BJ (cell line): ENCODE results near the gene EIF3CL. TPM values are rescaled to one million over a fixed set of nuclear protein-coding genes. Genes with fewer than 3 reads are reported as not detected.
"Not testable (repeated sequence)": the region's sequence is repeated elsewhere in the genome, so short reads cannot be mapped to it uniquely, and the experiment has no call there.

Experiments used
- CTCF ChIA-PET: fragments of 350-600 bp; formaldehyde crosslinking; extraction: SDS; loops from one replicate; lab custom pipeline; 2021; ENCODE audit warnings: antibody characterized with exemption, inconsistent platforms; lab: Yijun Ruan, JAX
- POLR2A ChIA-PET: fragments of 300-600 bp; sonication (Branson Sonifier 250); formaldehyde crosslinking; extraction: SDS; loops from one replicate; lab custom pipeline; 2021; ENCODE audit warnings: antibody characterized with exemption; lab: Charles Lee
- DNase-seq: peaks from one replicate; pipeline ENCODE4 v3.0.0-alpha.2; 2011; ENCODE audit warnings: low read depth
- H3K27me3 ChIP-seq: 2 replicates; pipeline ENCODE4 v1.6.0; 2011; ENCODE audit warnings: low read length; ENCODE audit not compliant: control insufficient read depth, insufficient read depth
- H3K36me3 ChIP-seq: 2 replicates; pipeline ENCODE4 v1.5.1; 2011; ENCODE audit warnings: low read length; ENCODE audit not compliant: control insufficient read depth, insufficient read depth
- H3K4me3 ChIP-seq: 2 replicates; pipeline ENCODE4 v1.5.1; 2011; ENCODE audit warnings: low read depth, mild to moderate bottlenecking, control low read depth, low read length
- polyA minus RNA-seq: library from RNA; depleted of rRNA, polyadenylated mRNA; stranded (reverse); fragments of >200 nt; gene quantifications from 2 replicates; pipeline ENCODE4 v1.2.3, GENCODE V29; 2011; rRNA and poly(A)+ RNA removed
- polyA plus RNA-seq: library from polyadenylated mRNA; depleted of rRNA; stranded (reverse); fragments of >200 nt; gene quantifications from 2 replicates; pipeline ENCODE4 v1.2.3, GENCODE V29; 2011; rRNA removed

Gene EIF3CL, protein sequence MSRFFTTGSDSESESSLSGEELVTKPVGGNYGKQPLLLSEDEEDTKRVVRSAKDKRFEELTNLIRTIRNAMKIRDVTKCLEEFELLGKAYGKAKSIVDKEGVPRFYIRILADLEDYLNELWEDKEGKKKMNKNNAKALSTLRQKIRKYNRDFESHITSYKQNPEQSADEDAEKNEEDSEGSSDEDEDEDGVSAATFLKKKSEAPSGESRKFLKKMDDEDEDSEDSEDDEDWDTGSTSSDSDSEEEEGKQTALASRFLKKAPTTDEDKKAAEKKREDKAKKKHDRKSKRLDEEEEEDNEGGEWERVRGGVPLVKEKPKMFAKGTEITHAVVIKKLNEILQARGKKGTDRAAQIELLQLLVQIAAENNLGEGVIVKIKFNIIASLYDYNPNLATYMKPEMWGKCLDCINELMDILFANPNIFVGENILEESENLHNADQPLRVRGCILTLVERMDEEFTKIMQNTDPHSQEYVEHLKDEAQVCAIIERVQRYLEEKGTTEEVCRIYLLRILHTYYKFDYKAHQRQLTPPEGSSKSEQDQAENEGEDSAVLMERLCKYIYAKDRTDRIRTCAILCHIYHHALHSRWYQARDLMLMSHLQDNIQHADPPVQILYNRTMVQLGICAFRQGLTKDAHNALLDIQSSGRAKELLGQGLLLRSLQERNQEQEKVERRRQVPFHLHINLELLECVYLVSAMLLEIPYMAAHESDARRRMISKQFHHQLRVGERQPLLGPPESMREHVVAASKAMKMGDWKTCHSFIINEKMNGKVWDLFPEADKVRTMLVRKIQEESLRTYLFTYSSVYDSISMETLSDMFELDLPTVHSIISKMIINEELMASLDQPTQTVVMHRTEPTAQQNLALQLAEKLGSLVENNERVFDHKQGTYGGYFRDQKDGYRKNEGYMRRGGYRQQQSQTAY
- polyA plus RNA-seq: 150 and 287 TPM in 2 replicates
- 130 and 204 TPM in 2 replicates for polyA minus RNA-seq

DNA sequence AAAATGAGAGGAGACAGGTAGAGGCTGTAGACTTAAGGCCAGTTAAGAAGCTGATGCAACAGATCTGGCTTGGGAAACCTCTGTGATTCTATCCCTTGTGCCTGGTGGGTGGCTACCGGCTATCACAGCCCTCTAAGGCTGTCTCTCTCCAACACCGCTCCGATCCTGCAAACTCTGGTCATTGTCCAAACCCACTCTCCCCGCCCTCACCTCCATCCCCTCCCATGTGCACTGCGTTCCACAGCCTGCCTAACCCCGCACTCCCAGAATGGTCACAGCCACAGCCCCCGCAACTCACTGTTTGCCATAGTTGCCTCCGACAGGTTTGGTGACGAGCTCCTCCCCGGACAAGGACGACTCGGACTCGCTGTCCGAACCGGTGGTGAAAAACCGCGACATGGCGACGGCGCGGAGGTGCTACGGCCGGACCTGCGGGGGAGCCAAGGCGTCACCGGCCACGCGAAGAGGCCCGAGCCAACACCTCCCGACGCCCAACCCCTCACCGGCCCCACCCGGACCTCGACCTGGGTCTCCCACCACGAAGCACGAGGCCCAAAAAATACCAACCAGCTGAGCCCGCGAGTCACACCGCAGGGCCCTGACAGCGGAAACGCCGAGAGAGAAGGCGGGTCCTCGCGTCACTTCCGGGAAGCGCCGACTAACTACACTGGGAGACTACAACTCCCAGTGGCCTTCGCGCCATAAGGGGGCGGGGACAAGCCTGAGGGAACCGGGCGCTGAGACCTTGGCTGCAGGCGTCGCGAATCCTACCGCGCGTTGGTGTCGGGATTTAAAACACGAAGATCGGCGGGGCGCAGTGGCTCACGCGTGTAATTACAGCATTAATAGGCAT, at the start of gene EIF3CL:
EIF3CL (minus strand) TSS at position 622 of the 853 bp plus-strand sequence; CDS start at position 399, 223 bp downstream.
- DNase-seq, POLR2A ChIA-PET, CTCF ChIA-PET, H3K27me3 ChIP-seq, H3K36me3 ChIP-seq: not testable (repeated sequence)
- H3K4me3 ChIP-seq: peak within 1 kb of the TSS; percentile 38

DNA sequence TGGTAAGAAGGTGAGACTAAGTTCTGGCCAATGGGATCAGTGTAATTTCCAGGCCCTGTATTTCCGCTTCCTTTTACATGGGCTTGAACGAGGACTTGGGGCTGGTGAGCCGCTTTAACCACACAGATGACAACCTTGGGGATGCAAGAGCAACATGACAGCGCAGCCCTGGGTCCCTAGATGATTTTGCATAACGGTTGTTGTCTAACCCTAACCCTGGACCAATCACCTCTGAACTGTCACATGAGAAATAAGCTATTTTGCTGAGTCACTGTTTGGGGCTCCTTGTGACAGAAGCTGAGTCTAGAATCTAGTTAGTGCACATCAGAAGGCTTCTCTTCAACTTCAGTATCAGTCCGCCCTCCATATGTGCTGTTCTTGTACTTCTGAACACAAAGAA, 43.4 kb upstream of the EIF3CL start:
- POLR2A ChIA-PET, H3K4me3 ChIP-seq, H3K27me3 ChIP-seq, DNase-seq, CTCF ChIA-PET, H3K36me3 ChIP-seq: not testable (repeated sequence)

DNA sequence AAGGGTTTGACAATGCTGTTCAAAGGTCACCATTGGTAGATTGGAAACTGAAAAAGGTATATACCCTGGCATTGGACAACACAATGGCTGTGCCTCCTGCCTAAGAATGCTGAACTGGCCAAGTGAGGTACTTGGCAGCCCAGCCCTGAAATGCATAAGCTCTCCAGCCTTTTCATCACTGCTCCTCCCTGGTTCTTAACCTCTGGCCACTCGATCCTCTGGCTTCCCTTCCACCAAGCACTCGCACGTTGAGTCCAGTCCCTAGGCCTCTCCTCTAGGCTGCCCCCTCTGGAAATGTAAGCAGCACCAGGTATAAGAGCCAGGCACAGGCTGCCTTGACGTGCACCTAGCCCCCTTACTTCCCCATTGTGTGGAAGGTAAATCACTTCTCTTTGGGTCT, 42.7 kb upstream of the EIF3CL start:
- H3K36me3 ChIP-seq, POLR2A ChIA-PET, CTCF ChIA-PET: not testable (repeated sequence)

DNA sequence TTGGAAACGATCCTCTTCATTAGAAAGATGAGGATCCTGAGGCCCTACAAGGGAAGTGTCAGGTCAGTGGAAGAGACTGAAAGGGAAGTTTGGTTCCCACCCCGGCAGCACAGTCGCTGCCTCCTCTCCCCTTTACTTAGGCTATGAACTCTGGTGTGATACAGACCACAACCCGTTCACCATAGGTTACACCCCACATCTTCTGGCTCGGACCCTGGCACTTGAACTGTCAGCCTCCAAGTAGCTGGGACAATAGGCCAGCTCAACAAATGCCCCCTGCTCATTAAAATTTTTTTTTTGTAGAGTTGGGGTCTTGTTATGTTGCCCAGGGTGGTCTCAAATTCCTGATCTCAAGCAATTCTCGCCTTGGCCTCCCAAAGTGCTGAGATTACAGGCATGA, 40.3 kb upstream of the EIF3CL start:
- CTCF ChIA-PET, POLR2A ChIA-PET, H3K4me3 ChIP-seq: not testable (repeated sequence)

More for the DNA sequence above, 42.7 kb upstream of the EIF3CL start:
- H3K27me3 ChIP-seq, H3K4me3 ChIP-seq, DNase-seq: not testable (repeated sequence)

DNA sequence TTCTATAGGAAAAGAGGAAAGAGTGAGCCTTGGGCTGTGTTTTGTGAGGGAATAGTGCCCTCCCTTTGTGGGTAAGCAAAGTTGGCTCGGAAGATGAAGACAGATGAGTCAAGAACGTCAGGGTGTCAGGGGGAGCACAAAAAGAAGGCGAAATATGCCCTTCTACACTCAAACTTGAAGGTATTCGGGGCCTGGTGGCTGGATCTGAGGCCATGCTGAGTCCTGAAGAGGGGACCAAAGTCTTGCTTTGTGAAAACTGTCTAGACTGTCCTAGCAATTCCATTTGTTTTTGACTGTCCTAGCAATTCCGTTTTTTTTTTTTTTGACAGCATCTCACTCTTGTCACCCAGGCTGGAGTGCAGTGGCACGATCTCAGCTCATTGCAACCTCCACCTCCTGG, 35.3 kb upstream of the EIF3CL start:
- DNase-seq, CTCF ChIA-PET, H3K27me3 ChIP-seq, H3K36me3 ChIP-seq, POLR2A ChIA-PET, H3K4me3 ChIP-seq: not testable (repeated sequence)

More for the DNA sequence above, 40.3 kb upstream of the EIF3CL start:
- not testable (repeated sequence) for H3K36me3 ChIP-seq, DNase-seq, H3K27me3 ChIP-seq

DNA sequence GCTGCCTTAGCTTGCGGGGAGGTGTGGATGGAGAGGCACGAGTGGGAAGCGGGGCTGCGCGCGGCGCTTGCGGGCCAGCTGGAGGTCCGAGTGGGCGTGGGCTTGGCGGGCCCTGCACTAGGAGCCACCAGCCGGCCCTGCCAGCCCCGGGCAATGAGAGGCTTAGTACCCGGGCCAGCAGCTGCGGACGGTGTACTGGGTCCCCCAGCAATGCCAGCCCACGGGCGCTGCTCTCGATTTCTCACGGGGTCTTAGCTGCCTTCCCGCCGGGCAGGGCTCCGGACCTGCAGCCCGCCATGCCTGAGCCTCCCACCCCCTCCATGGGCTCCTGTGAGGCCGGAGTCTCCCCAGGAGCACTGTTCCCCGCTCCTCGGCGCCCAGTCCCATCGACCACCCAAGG, 31.7 kb upstream of the EIF3CL start:
- CTCF ChIA-PET: not testable (repeated sequence)

DNA sequence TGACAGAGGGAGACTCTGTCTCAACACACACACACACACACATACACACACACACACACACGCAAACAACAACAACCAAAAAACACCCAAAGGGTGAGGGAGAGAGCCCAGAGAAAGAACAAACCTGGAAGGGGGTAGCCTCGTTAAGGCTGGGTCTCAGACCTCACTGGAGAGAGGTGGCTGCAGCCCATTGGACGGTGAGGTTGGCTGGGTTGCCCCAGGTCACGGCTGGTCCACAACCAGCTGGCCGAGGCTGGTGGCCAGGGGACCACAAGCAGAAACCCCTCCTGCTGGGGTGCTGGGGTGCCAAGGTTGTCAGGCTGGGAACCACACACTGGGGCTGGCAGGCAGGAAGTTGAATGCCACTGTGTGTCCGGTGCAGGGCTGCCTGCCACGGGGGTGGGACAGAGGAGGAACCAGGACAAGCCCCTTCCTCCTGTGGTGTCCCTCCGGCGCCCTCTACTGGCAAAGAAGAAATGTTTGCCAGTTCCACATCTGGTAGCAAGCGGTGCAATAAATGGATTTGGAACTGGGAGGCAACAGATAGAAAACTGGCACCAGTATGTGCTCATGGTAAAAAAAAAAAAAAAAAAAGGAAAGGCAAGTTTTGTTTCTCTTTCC, 22.5 kb upstream of the EIF3CL start:
- DNase-seq, CTCF ChIA-PET, POLR2A ChIA-PET, H3K27me3 ChIP-seq, H3K4me3 ChIP-seq, H3K36me3 ChIP-seq: not testable (repeated sequence)

More for the DNA sequence above, 31.7 kb upstream of the EIF3CL start:
- H3K4me3 ChIP-seq, H3K36me3 ChIP-seq, DNase-seq, H3K27me3 ChIP-seq, POLR2A ChIA-PET: not testable (repeated sequence)

DNA sequence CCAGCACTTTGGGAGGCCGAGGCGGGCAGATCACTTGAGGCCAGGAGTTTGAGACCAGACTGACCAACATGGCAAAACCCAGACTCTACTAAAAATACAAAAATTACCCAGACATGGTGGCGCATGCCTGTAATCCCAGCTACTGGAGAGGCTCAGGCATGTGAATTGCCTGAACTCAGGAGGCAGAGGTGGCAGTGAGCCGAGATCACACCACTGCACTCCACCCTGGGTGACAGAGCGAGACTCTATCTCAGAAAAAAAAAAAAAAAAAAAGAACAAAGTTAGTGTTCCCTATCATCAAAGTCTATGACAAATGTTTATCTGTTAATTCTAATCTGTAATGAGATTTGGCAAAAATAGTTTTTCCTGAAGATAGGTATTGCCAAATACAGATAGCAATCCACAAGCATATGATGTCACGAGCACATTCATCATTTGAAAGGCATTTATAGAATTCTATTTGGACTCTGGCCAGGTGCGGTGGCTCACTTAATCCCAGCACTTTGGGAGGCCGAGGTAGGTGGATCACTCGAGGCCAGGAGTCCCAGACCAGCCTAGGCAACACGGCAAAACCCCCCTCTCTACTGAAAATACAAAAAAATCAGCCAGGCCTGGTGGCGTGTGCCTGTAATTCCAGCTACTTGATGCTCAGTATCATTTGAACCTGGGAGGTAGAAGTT, 17.6 kb upstream of the EIF3CL start:
- H3K27me3 ChIP-seq, H3K36me3 ChIP-seq, CTCF ChIA-PET, H3K4me3 ChIP-seq, POLR2A ChIA-PET, DNase-seq: not testable (repeated sequence)

DNA sequence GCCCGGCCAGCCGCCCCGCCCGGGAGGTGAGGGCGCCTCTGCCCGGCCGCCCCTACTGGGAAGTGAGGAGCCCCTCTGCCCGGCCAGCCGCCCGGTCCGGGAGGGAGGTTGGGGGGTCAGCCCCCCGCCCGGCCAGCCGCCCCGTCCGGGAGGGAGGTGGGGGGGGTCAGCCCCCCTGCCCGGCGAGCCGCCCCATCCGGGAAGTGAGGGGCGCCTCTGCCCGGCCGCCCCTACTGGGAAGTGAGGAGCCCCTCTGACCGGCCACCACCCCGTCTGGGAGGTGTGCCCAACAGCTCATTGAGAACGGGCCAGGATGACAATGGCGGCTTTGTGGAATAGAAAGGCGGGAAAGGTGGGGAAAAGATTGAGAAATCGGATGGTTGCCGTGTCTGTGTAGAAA, 13.4 kb upstream of the EIF3CL start:
- DNase-seq, H3K27me3 ChIP-seq, CTCF ChIA-PET, H3K36me3 ChIP-seq, H3K4me3 ChIP-seq, POLR2A ChIA-PET: not testable (repeated sequence)

DNA sequence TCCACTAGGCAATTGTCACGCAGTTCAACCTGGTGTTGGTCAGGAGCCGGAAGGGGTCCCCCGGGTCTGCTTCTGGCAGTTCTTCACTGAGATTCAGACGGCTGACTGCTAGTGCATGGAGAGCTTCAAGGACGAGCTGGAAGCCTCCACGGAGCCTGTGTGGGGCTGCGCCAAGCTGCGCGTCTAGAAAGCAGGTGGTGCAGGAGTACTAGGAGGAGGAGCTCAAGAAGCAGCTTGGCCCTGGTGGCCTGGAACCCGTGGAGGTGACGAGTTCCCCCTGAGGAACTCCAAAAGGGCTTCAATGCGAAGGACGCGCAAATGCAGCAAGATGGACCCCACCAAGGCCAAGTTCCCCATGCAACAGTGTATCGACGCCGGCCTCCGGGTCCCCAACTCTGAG, 10.9 kb upstream of the EIF3CL start:
- H3K4me3 ChIP-seq, H3K27me3 ChIP-seq, CTCF ChIA-PET, H3K36me3 ChIP-seq, DNase-seq, POLR2A ChIA-PET: not testable (repeated sequence)

DNA sequence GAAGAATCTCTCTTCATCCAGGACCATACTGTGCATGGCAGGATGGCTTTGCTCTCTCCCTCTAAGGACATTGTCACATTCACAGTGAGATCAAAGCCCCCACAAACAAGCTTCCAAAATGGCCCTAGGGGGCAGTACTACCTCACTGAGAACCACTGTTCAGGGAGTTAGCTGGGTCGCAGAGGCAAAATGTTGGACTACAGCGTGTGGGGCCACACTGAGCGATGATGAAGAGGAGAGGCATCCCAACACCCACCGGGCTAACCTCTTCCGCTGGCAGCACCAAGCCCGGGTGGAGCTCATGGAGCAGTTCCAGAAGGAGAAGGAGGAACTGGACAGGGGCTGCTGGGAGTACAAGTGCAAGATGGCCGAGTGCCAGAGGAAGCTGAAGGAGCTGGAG, 9.9 kb upstream of the EIF3CL start:
- H3K36me3 ChIP-seq, H3K4me3 ChIP-seq, DNase-seq, H3K27me3 ChIP-seq, POLR2A ChIA-PET, CTCF ChIA-PET: not testable (repeated sequence)
